HCT116 (cell line): ENCODE results near the gene WNT7B. TPM values are rescaled to one million over a fixed set of nuclear protein-coding genes. Genes with fewer than 3 reads are reported as not detected.

ENCODE experiments used
- ATAC-seq: fragments of 200-7000 bp; cut with Tn5 transposase; 2 replicates; pipeline ENCODE4 v1.9.1; 2020; ENCODE audit warnings: mild to moderate bottlenecking, moderate library complexity
- BruUV-seq: library from RNA; stranded (reverse); fragments of 400-500 nt; replicated peaks from 2 replicates; lab custom pipeline; 2021; lab: Mats Ljungman, UMichigan
- CTCF ChIA-PET: fragments of 300-600 bp; sonication (Branson Sonifier 250); formaldehyde crosslinking; loops from one replicate; lab custom pipeline; 2021; ENCODE audit warnings: antibody characterized with exemption; lab: Charles Lee
- POLR2A ChIA-PET: fragments of 300-600, 350-600 bp; sonication (Branson Sonifier 250); formaldehyde crosslinking; loops from one replicate; lab custom pipeline; 2021; ENCODE audit warnings: antibody characterized with exemption; lab: Charles Lee
- RAD21 ChIA-PET, 2 experiments: fragments of 300-600 bp; sonication (Branson Sonifier 250); formaldehyde crosslinking; loops; one replicate each; lab custom pipeline; 2023; ENCODE audit warnings: low total read pairs in 2 of 2; ENCODE audit not compliant: uncharacterized antibody in 2 of 2, unreplicated experiment in 2 of 2, low non-redundant PET in 1 of 2; lab: Charles Lee
- DNase-seq: peaks from one replicate; pipeline ENCODE4 v3.0.0-alpha.2; 2010; ENCODE audit warnings: low read depth, low spot score
- H2AFZ ChIP-seq: fragments of 200-600 bp; shearing (Covaris generic), sonication (generic); 2 replicates; pipeline ENCODE4 v1.6.1; 2017; ENCODE audit warnings: low read depth, mixed run types, mixed read lengths, antibody characterized with exemption, low read length; ENCODE audit not compliant: poor library complexity, severe bottlenecking
- H3K27ac ChIP-seq: 2 replicates; pipeline ENCODE4 v1.5.1; 2012; ENCODE audit warnings: low read depth, low read length
- H3K27me3 ChIP-seq: fragments of 200-600 bp; sonication (generic); 2 replicates; pipeline ENCODE4 v1.6.1; 2016; ENCODE audit warnings: mixed run types, low read length, mixed read lengths; ENCODE audit not compliant: insufficient read depth
- H3K36me3 ChIP-seq, 2 experiments: fragments of 200-500 bp in 1 of 2; fragments of 200-600 bp in 1 of 2; sonication (Bioruptor generic) in 1 of 2; sonication (generic) in 1 of 2; 2 replicates each; pipeline versions ENCODE4 v1.5.1 to v1.6.1; 2014 to 2016; ENCODE audit warnings: low read length in 2 of 2, inconsistent platforms in 1 of 2, mixed read lengths in 1 of 2, mixed run types in 1 of 2; ENCODE audit not compliant: insufficient read depth in 2 of 2, control insufficient read depth in 1 of 2
- H3K4me1 ChIP-seq, 2 experiments: fragments of 200-600 bp in 1 of 2; sonication (generic) in 1 of 2; 2 replicates each; pipeline versions ENCODE4 v1.5.1 to v1.6.1; 2012 to 2017; ENCODE audit warnings: low read length in 2 of 2, inconsistent platforms in 1 of 2, mild to moderate bottlenecking in 1 of 2, mixed read lengths in 1 of 2, mixed run types in 1 of 2, moderate library complexity in 1 of 2; ENCODE audit not compliant: insufficient read depth in 2 of 2, control insufficient read depth in 1 of 2
- H3K4me2 ChIP-seq: fragments of 200-600 bp; sonication (generic); 2 replicates; pipeline ENCODE4 v1.6.1; 2017; ENCODE audit warnings: mixed run types, low read length, mixed read lengths
- H3K4me3 ChIP-seq, 2 experiments: fragments of 200-600 bp in 1 of 2; sonication (generic) in 1 of 2; replicated peaks in 1 of 2; 2 replicates each; pipeline ENCODE4 v1.5.1; 2011 to 2016; ENCODE audit warnings: low read length in 2 of 2, control low read depth in 1 of 2, low read depth in 1 of 2, mild to moderate bottlenecking in 1 of 2, mixed read lengths in 1 of 2, mixed run types in 1 of 2
- H3K79me2 ChIP-seq: fragments of 200-600 bp; sonication (generic); 2 replicates; pipeline ENCODE4 v1.6.1; 2017; ENCODE audit warnings: mild to moderate bottlenecking, mixed run types, low read length, moderate library complexity, mixed read lengths; ENCODE audit not compliant: insufficient read depth
- H3K9ac ChIP-seq: fragments of 200-600 bp; sonication (generic); 2 replicates; pipeline ENCODE4 v1.6.1; 2016; ENCODE audit warnings: low read length, mixed read lengths
- H3K9me2 ChIP-seq: fragments of 200-600 bp; sonication (generic), shearing (Covaris generic); 2 replicates; pipeline ENCODE4 v1.6.1; 2017; ENCODE audit warnings: mixed run types, mild to moderate bottlenecking, moderate library complexity; ENCODE audit not compliant: insufficient read depth
- H3K9me3 ChIP-seq, 2 experiments: fragments of 200-500 bp in 1 of 2; fragments of 200-600 bp in 1 of 2; sonication (Bioruptor generic) in 1 of 2; sonication (generic) in 1 of 2; 2 replicates each; pipeline ENCODE4 v1.6.1; 2014 to 2017; ENCODE audit warnings: low read length in 2 of 2, mixed read lengths in 2 of 2, inconsistent platforms in 1 of 2, low read depth in 1 of 2, mild to moderate bottlenecking in 1 of 2, mixed run types in 1 of 2, moderate library complexity in 1 of 2; ENCODE audit not compliant: control insufficient read depth in 1 of 2, insufficient read depth in 1 of 2
- H4K20me1 ChIP-seq: fragments of 200-600 bp; sonication (generic), shearing (Covaris generic); 2 replicates; pipeline ENCODE4 v1.6.1; 2017; ENCODE audit warnings: mixed run types, mild to moderate bottlenecking, moderate library complexity; ENCODE audit not compliant: insufficient read depth
- CBX3 ChIP-seq: IDR thresholded peaks from 2 replicates; pipeline ENCODE4 v1.6.1; 2012; ENCODE audit warnings: low read depth
- ELF1 ChIP-seq: IDR thresholded peaks from 2 replicates; pipeline ENCODE4 v1.6.1; 2012; ENCODE audit warnings: low read depth, borderline replicate concordance
- EZH2 ChIP-seq: fragments of 200-600 bp; sonication (generic); IDR thresholded peaks from 2 replicates; pipeline ENCODE4 v1.6.1; 2017; ENCODE audit warnings: antibody characterized with exemption, mixed run types
- EZH2phosphoT487 ChIP-seq: fragments of 200-600 bp; IDR thresholded peaks from 2 replicates; pipeline ENCODE4 v1.6.1; 2018; ENCODE audit warnings: antibody characterized with exemption, borderline replicate concordance
- FOSL1 ChIP-seq: IDR thresholded peaks from 2 replicates; pipeline ENCODE4 v1.6.1; 2012; ENCODE audit warnings: low read depth
- JUND ChIP-seq: IDR thresholded peaks from 2 replicates; pipeline ENCODE4 v1.6.1; 2012
- POLR2AphosphoS5 ChIP-seq: IDR thresholded peaks from 2 replicates; pipeline ENCODE4 v1.6.1; 2011; ENCODE audit warnings: mild to moderate bottlenecking, low read depth, low read length, moderate library complexity
- RAD21 ChIP-seq: IDR thresholded peaks from 2 replicates; pipeline ENCODE4 v1.6.1; 2012; ENCODE audit warnings: low read depth, mild to moderate bottlenecking
- SIN3A ChIP-seq: IDR thresholded peaks from 2 replicates; pipeline ENCODE4 v1.6.1; 2012; ENCODE audit warnings: low read depth
- SP1 ChIP-seq: IDR thresholded peaks from 2 replicates; pipeline ENCODE4 v1.6.1; 2012; ENCODE audit warnings: low read depth
- SRF ChIP-seq: IDR thresholded peaks from 2 replicates; pipeline ENCODE4 v1.6.1; 2012; ENCODE audit warnings: low read depth
- TCF7L2 ChIP-seq: IDR thresholded peaks from 2 replicates; pipeline ENCODE4 v1.7.0; 2011; ENCODE audit warnings: borderline replicate concordance, inconsistent platforms; ENCODE audit not compliant: insufficient read depth, insufficient read length; ENCODE audit errors: extremely low read depth
- YY1 ChIP-seq: IDR thresholded peaks from 2 replicates; pipeline ENCODE4 v1.6.1; 2011; ENCODE audit warnings: low read length, low read depth, moderate library complexity, mild to moderate bottlenecking; ENCODE audit not compliant: insufficient replicate concordance; ENCODE audit errors: extremely low read depth
- ZNF274 ChIP-seq: fragments of 200-500 bp; sonication (Bioruptor generic); IDR thresholded peaks from 2 replicates; pipeline ENCODE4 v1.6.1; 2014; ENCODE audit warnings: mild to moderate bottlenecking, low read depth, low read length, inconsistent platforms
- intact Hi-C: fragments of 100-400 bp; cut with micrococcal nuclease; formaldehyde crosslinking; loops from 2 replicates; pipeline ENCODE4 v1.10.0; 2022
- total RNA-seq: library from RNA; stranded (reverse); gene quantifications from one replicate; pipeline ENCODE4 v1.2.1, GENCODE V29; 2021; ENCODE audit not compliant: unreplicated experiment
- TF ChIP-seq, protein P1 (sequence below): IDR thresholded peaks from 2 replicates; pipeline ENCODE4 v1.6.1; 2012; ENCODE audit warnings: low read depth
- TF ChIP-seq, protein P2 (sequence below): IDR thresholded peaks from 2 replicates; pipeline ENCODE4 v1.6.1; 2011; ENCODE audit warnings: mild to moderate bottlenecking, low read length, moderate library complexity; ENCODE audit not compliant: insufficient replicate concordance; ENCODE audit errors: extremely low read depth

WNT7B gene
- total RNA-seq, 1 experiment from 2014 or later, result 10.5 TPM

DNA sequence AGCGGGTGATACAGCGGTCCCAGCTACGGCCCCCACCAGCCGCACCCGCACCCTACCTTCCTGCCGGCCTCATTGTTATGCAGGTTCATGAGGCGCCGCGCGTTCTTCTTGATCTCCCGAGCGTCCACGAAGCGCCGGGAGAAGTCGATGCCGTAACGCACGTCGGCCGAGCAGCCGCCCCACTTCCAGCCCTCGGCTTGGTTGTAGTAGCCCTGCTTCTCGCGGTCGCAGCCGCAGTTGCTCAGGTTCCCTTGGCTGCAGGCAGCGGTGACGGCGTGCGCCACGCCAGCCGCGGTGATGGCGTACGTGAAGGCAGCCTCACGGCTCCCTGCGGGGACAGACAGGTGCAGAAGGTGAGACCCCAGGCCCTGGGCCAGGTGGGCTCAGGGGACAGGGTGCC is 45.9 kb downstream of the WNT7B start (continued):
- TF ChIP-seq RAD21, result no peak
- no peak for TF ChIP-seq EZH2
- no peak for TF ChIP-seq CBX3
- no peak for TF ChIP-seq POLR2AphosphoS5
- no peak for TF ChIP-seq JUND
- no peak for TF ChIP-seq ZNF274
- TF ChIP-seq, protein P1, sequence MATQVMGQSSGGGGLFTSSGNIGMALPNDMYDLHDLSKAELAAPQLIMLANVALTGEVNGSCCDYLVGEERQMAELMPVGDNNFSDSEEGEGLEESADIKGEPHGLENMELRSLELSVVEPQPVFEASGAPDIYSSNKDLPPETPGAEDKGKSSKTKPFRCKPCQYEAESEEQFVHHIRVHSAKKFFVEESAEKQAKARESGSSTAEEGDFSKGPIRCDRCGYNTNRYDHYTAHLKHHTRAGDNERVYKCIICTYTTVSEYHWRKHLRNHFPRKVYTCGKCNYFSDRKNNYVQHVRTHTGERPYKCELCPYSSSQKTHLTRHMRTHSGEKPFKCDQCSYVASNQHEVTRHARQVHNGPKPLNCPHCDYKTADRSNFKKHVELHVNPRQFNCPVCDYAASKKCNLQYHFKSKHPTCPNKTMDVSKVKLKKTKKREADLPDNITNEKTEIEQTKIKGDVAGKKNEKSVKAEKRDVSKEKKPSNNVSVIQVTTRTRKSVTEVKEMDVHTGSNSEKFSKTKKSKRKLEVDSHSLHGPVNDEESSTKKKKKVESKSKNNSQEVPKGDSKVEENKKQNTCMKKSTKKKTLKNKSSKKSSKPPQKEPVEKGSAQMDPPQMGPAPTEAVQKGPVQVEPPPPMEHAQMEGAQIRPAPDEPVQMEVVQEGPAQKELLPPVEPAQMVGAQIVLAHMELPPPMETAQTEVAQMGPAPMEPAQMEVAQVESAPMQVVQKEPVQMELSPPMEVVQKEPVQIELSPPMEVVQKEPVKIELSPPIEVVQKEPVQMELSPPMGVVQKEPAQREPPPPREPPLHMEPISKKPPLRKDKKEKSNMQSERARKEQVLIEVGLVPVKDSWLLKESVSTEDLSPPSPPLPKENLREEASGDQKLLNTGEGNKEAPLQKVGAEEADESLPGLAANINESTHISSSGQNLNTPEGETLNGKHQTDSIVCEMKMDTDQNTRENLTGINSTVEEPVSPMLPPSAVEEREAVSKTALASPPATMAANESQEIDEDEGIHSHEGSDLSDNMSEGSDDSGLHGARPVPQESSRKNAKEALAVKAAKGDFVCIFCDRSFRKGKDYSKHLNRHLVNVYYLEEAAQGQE, result no peak
- no peak for TF ChIP-seq SRF

DNA sequence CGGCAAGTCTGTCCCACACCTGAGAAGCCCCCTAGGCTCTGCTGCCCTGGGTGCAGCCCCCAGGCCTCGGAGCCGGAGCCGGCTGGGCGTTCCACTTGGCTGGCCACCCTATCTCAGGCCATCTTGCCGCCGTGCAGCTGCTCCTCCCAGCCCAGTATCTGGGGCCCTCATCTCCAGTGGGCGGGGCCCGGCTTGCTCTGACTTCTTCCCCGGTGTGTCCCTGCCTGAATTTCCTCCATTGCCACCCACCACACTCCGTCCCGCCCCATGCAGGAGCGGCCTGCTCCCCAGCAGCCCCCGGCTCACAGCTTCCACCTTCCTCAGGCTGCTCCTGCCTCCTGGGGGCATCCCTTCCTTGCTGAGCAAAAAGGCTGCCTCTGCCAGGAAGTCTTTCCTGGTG is 46.6 kb downstream of the WNT7B start:
- ATAC-seq (no peak), DNase-seq (no peak)
- intact Hi-C loops, result no loop called here
- Histone ChIP-seq H3K4me3 (no peak overlapping the region), H3K4me2 (no peak overlapping the region), H3K4me1 (peaks cover 16 to 36% of the 10 kb centered on the region in 2 experiments), H4K20me1 (no peaks in the 10 kb centered on the region), H3K27ac (no peak overlapping the region), H3K36me3 (no peaks in the 10 kb centered on the region), H3K9me2 (no peaks in the 10 kb centered on the region), H3K27me3 (peaks cover 9% of the 10 kb centered on the region; the same call in 1 of the 2 replicates), H3K79me2 (no peaks in the 10 kb centered on the region), H3K9me3 (no peaks in the 10 kb centered on the region), H3K9ac (no peak overlapping the region), H2AFZ (no peak overlapping the region)
- RAD21 ChIA-PET, result no interaction called here
- no TSS peak for BruUV-seq
- TF ChIP-seq, protein P2, sequence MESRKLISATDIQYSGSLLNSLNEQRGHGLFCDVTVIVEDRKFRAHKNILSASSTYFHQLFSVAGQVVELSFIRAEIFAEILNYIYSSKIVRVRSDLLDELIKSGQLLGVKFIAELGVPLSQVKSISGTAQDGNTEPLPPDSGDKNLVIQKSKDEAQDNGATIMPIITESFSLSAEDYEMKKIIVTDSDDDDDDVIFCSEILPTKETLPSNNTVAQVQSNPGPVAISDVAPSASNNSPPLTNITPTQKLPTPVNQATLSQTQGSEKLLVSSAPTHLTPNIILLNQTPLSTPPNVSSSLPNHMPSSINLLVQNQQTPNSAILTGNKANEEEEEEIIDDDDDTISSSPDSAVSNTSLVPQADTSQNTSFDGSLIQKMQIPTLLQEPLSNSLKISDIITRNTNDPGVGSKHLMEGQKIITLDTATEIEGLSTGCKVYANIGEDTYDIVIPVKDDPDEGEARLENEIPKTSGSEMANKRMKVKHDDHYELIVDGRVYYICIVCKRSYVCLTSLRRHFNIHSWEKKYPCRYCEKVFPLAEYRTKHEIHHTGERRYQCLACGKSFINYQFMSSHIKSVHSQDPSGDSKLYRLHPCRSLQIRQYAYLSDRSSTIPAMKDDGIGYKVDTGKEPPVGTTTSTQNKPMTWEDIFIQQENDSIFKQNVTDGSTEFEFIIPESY, result no peak
- TF ChIP-seq ELF1 (no peak), SRF (no peak), TCF7L2 (no peak), SP1 (no peak), CBX3 (no peak), YY1 (no peak), EZH2phosphoT487 (no peak), RAD21 (no peak), JUND (no peak), FOSL1 (no peak), SIN3A (no peak)
- TF ChIP-seq, protein P1, result no peak
- POLR2A ChIA-PET, result no interaction called here
- CTCF ChIA-PET, result no interaction called here
